Measurements from ENCODE around the gene MTMR10. TPM values are rescaled to one million over a fixed set of nuclear protein-coding genes. Genes with fewer than 3 reads are reported as not detected.
A peak's percentile ranks its signal among the peaks of the same experiment; 100 is the strongest.

MTMR10 gene
- total and polyA plus RNA-seq, 2 of the 4 experiments (the other 2 are of a cell fraction), result 11.2 to 13.8 TPM

GRCh38 chr15:31016446-31016915 lies 25.1 kb upstream of the MTMR10 start:
- peak; percentile 83 for DNase-seq
- dilution Hi-C loops (cut with HindIII; ENCODE audit: low sequenced_read_pairs, unreplicated experiment), result no loop called here
- H3K23ac ChIP-seq (ENCODE audit: low read depth, low read length), result no peak overlapping the region

More at GRCh38 chr15:31016446-31016915, 25.1 kb upstream of the MTMR10 start:
- POLR2A ChIA-PET (ENCODE audit: unreplicated experiment), result no interaction called here
- CTCF ChIA-PET, result interaction anchor here (0.6 to 0.8 kb wide), 2 partner anchors 11 to 97 kb away, joined by 3 to 6 read pairs; no protein-coding TSS in a partner anchor
- H2AK9ac ChIP-seq (replicated peaks; ENCODE audit: low read depth, low read length, poor library complexity), result no peak overlapping the region
- WGBS, 2 experiments (ENCODE audit: extremely low coverage in 2 of 2, insufficient read length in 1 of 2), result 48% methylated on average over 3 of the region's 3 CpGs; no CpG with 5 or more reads in 1 of the 2 experiments
- H4K8ac ChIP-seq (ENCODE audit: low read depth in 2 of 2, low read length in 2 of 2), result no peak overlapping the region
- H2AFZ ChIP-seq (replicated peaks; ENCODE audit: low read length, poor library complexity), result no peak overlapping the region
- no peaks in the 10 kb centered on the region for H3K79me1 ChIP-seq (ENCODE audit: low read depth in 1 of 2, low read length in 2 of 2)
- H3K4me1 ChIP-seq (ENCODE audit: control insufficient read depth, insufficient read depth, low read length), result peaks cover 5% of the 10 kb centered on the region; the same call in 1 of the 2 replicates
- no peak overlapping the region for H3K4me2 ChIP-seq (ENCODE audit: low read depth, low read length)
- H3K36me3 ChIP-seq (ENCODE audit: control insufficient read depth, insufficient read depth, low read length), result no peaks in the 10 kb centered on the region
- H3K9me3 ChIP-seq (ENCODE audit: control insufficient read depth, insufficient read depth, low read length), result peaks cover 7% of the 10 kb centered on the region
- in situ Hi-C loops (cut with MboI; ENCODE audit: low sequenced_read_pairs), result no loop called here
- H2AK5ac ChIP-seq (ENCODE audit: low read depth, low read length), result no peak overlapping the region
- H3K4ac ChIP-seq (ENCODE audit: low read depth, low read length), result no peak overlapping the region
- H3K9ac ChIP-seq (ENCODE audit: low read depth, low read length), result no peak overlapping the region
- no peak overlapping the region; the same call in 1 of the 2 replicates for H4K5ac ChIP-seq (ENCODE audit: low read depth, low read length)
- no peaks in the 10 kb centered on the region for H3K9me1 ChIP-seq (ENCODE audit: insufficient read depth, low read length)
- H2BK15ac ChIP-seq (ENCODE audit: low read depth, low read length), result 0 out of 3 replicates have a peak overlapping the region, but pooled peaks have one; percentile 38
- BruUV-seq (replicated peaks), result no TSS peak
- TF ChIP-seq BHLHE40 (IDR thresholded peaks at IDR 0.05; ENCODE audit: low read depth, low read length) (peak; percentile 63; the same call in 1 of the 2 replicates), CEBPB (IDR thresholded peaks at IDR 0.05; ENCODE audit: low read depth, low read length) (no peak)
- H3K4me3 ChIP-seq (ENCODE audit: insufficient read depth, low read depth, low read length), result no peak overlapping the region
- no peak overlapping the region for H3K56ac ChIP-seq (ENCODE audit: extremely low read depth, insufficient read depth, low read length)
- H2BK5ac ChIP-seq (ENCODE audit: low read depth, low read length, poor library complexity, severe bottlenecking), result peak overlapping the region; percentile 54
- peak; percentile 40; the same call in 1 of the 2 replicates for ATAC-seq (ENCODE audit: low read depth)
- no peak overlapping the region for H2BK120ac ChIP-seq (ENCODE audit: low read depth, low read length)
- H2BK20ac ChIP-seq (ENCODE audit: low read depth, low read length), result no peak overlapping the region; the same call in 1 of the 2 replicates
- peak overlapping the region; percentile 56; the same call in 1 of the 2 replicates for H3K14ac ChIP-seq (replicated peaks; ENCODE audit: low read depth, low read length)
- intact Hi-C loops (cut with micrococcal nuclease), result no loop called here
- H3K27ac ChIP-seq (ENCODE audit: insufficient read depth, low read length), result no peak overlapping the region
- no peaks in the 10 kb centered on the region for H4K20me1 ChIP-seq (ENCODE audit: insufficient read depth, low read length)
- H3K18ac ChIP-seq (ENCODE audit: low read depth, low read length), result no peak overlapping the region
- H3K27me3 ChIP-seq (ENCODE audit: control insufficient read depth, insufficient read depth, low read length), result no peaks in the 10 kb centered on the region
- H4K91ac ChIP-seq (ENCODE audit: insufficient read depth, low read depth, low read length), result peak overlapping the region; percentile 29; the same call in 1 of the 2 replicates
